ENCODE measurements around the gene VSIG8.
"Not testable (repeated sequence)": the region's sequence is repeated elsewhere in the genome, so short reads cannot be mapped to it uniquely, and the experiment has no call there.

VSIG8 gene, protein sequence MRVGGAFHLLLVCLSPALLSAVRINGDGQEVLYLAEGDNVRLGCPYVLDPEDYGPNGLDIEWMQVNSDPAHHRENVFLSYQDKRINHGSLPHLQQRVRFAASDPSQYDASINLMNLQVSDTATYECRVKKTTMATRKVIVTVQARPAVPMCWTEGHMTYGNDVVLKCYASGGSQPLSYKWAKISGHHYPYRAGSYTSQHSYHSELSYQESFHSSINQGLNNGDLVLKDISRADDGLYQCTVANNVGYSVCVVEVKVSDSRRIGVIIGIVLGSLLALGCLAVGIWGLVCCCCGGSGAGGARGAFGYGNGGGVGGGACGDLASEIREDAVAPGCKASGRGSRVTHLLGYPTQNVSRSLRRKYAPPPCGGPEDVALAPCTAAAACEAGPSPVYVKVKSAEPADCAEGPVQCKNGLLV

DNA sequence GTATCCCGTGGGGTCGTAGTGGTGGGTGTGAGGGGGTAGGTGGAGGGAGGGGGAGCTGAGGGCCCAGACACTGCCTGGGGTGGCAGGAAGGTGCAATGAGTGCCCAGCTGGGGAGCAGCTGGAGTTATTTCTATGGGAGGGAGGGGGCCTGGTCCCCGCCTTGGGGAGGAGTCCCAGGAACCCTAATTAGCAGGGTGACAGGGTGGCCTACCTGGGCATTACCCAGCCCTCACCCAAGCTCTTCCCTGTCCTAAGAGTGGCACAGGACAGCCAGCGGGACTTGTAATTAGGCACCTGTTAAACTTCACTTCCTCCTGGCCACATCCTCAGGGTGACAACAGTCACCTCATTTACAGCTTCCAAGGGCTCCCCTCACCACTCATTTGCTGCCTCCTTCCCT lies at the start of gene VSIG8:
Gene VSIG8 (minus strand): TSS at position 101 of the 400 bp plus-strand sequence. CDS start 136 bp downstream, outside the sequence.
- Mint-ChIP-seq H3K27ac (no peak within 1 kb of the TSS), H3K9me3 (no peaks in the 10 kb centered on the region), H3K27me3 (peaks cover 15% of the 10 kb centered on the region in 2 donors), H3K4me3 (no peak within 1 kb of the TSS), H3K4me1 (peaks cover 0 to 2% of the 10 kb centered on the region in 2 donors), H3K36me3 (peaks cover 0 to 1% of the 10 kb centered on the region in 2 donors)
- ATAC-seq (replicated peaks) (no peak), DNase-seq (no peak)

DNA sequence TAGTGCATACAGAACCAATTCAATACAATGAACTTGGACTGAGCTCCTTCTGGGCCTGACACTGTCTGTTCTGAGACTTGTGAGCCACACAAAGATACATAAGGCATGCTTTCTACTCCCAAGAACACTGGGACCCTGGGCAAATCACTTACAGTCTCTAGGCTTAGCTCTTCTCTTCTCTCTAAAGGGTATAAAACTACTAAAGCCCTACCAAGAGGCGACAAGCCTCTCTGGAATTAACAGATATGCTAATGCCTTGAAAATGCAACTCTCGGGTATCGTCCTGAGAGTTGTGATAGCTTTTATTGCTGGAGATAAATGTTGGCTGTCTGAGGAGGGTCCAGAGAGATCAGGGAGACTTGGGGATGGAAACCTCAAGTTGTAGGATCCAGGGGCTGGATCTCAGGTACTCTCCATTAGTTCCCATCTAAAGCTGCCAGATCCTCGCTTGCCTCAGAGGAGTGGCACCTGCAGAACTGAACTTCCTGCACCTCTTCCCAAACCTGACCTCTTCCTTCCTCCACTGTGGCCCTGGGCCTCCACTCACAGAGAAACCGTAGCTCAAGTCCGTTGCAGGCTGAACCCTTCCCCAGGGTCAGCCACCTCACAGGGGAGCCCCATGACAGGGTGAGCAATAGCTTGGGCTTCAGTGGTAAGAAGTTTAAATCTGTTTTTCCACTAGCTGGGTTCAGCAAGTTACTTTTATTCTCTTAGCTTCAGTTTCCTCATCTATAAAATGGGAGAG lies 49.0 kb upstream of the VSIG8 start:
- Mint-ChIP-seq H3K27me3 (no peaks in the 10 kb centered on the region), H3K4me1 (peaks cover 40 to 57% of the 10 kb centered on the region in 2 donors), H3K27ac (peak overlapping the region; percentile 95), H3K36me3 (peaks cover 17 to 32% of the 10 kb centered on the region in 2 donors), H3K4me3 (no peak overlapping the region), H3K9me3 (no peaks in the 10 kb centered on the region)
- no peak for ATAC-seq (replicated peaks)
- DNase-seq, result no peak

DNA sequence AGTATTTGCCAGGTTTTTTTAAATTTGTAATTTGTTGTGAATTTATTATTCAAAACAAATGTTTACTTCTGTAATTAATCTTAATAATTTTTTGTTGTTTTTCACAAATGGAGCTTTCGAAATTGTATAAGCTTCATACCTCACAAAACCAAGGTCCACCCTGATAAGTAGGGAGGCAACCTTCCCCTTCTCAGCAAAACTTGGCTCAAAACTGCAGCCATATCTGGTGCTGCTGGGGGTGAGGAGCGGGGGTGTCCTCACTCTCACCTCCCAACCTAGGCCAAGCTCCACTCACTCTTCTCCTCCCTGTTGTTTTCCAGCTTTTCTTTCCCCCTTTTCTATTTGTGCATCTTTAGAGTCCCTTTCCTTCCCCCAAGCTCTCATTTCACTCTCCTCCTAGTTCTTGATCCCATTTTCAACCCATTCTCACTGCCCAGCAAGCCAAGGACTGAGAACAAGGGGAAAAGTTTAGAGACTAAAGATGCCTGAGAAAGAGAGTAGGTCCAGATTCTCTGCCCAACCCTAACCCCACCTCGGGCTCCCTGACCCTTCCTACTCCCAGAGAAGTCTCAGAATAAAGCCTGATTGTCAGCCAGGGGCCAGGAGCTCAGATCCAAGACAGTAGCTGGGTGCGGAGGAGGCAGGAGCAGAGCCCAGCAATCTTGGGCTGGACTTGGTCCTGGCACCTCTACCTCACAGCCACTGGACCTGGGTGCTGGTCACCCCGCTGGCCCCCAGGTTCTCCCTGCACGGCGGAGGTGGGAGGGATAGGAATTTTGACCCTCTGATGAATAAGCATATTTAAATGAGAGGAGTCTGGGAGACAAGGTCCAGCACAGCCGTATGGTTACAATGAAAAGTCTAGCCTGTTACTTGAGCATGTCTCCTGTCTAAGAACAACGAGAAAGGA lies 45.8 kb upstream of the VSIG8 start:
- Mint-ChIP-seq H3K4me1 (peaks cover 26 to 36% of the 10 kb centered on the region in 2 donors), H3K9me3 (peaks cover 0 to 2% of the 10 kb centered on the region in 2 donors), H3K36me3 (peaks cover 3 to 7% of the 10 kb centered on the region in 2 donors), H3K27me3 (no peaks in the 10 kb centered on the region), H3K4me3 (no peak overlapping the region), H3K27ac (peak overlapping the region; percentile 0)
- DNase-seq, result no peak
- ATAC-seq (replicated peaks), result no peak

DNA sequence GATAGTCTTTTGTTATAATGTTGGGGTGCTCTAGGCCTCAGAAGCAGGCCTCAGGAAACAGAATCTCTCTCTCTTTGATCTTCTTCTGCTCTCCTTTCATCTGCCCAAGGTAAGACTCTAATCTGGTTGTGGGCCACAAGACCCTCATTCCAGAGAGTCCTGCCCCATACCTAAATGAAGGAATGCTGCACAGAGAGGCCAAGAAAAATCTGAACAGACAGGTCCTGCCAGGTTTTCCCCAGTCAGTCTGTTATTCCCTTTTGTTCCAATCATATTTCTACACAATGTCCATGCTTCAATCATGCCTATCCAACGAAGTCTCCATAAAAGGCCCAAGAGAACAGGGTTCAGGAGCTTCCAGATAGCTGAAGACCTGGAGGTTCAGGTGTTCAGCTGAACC lies 44.5 kb upstream of the VSIG8 start:
- DNase-seq (no peak), ATAC-seq (replicated peaks) (no peak)
- H3K4me3 Mint-ChIP-seq, result no peak overlapping the region
- H3K27me3 Mint-ChIP-seq, result no peaks in the 10 kb centered on the region
- no peaks in the 10 kb centered on the region for H3K36me3 Mint-ChIP-seq
- H3K9me3 Mint-ChIP-seq, result peaks cover 0 to 2% of the 10 kb centered on the region in 2 donors
- H3K4me1 Mint-ChIP-seq, result peaks cover 20 to 22% of the 10 kb centered on the region in 2 donors
- no peak overlapping the region for H3K27ac Mint-ChIP-seq

DNA sequence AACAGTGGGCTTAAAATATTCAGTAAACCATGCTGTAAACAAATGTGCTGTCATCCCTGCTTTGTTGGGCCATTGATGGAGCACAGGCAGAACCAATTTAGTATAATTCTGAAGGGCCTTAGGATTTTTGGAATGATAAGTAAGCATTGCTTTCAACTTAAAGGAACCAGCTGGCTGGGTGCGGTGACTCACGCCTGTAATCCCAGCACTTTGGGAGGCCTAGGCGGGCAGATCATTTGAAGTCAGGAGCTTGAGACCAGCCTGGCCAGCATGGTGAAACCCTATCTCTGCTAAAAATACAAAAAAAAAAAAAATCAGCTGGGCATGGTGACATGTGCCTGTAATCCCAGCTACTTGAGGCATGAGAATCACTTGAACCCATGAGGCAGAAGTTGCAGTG lies 41.6 kb upstream of the VSIG8 start:
- not testable (repeated sequence) for H3K36me3 Mint-ChIP-seq; H3K27ac Mint-ChIP-seq; ATAC-seq (replicated peaks); H3K27me3 Mint-ChIP-seq; H3K4me3 Mint-ChIP-seq; H3K9me3 Mint-ChIP-seq; DNase-seq
- H3K4me1 Mint-ChIP-seq, result peaks cover 5 to 12% of the 10 kb centered on the region in 2 donors

DNA sequence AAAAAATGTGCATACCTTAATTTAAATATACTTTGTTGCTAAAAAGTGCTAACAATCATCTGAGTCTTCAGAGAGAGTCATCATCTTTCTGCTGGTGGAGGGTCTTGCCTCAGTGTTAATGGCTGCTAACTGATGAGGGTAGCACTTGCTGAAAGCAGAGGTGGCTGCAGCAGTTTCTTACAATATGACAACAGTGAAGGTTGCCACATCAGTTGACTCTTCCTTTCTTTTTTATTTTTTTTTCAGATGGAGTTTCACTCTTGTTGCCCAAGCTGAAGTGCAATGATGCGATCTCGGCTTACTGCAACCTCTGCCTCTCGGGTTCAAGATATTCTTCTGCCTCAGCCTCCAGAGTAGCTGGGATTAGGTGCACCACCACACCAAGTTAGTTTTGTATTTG lies 40.1 kb upstream of the VSIG8 start:
- DNase-seq (no peak), ATAC-seq (replicated peaks) (no peak)
- H3K27ac Mint-ChIP-seq, result no peak overlapping the region
- peaks cover 12 to 25% of the 10 kb centered on the region in 2 donors for H3K4me1 Mint-ChIP-seq
- no peak overlapping the region for H3K4me3 Mint-ChIP-seq
- H3K36me3 Mint-ChIP-seq, result peaks cover 0 to 3% of the 10 kb centered on the region in 2 donors
- H3K27me3 Mint-ChIP-seq, result peaks cover 5 to 7% of the 10 kb centered on the region in 2 donors
- H3K9me3 Mint-ChIP-seq, result peaks cover 0 to 2% of the 10 kb centered on the region in 2 donors

DNA sequence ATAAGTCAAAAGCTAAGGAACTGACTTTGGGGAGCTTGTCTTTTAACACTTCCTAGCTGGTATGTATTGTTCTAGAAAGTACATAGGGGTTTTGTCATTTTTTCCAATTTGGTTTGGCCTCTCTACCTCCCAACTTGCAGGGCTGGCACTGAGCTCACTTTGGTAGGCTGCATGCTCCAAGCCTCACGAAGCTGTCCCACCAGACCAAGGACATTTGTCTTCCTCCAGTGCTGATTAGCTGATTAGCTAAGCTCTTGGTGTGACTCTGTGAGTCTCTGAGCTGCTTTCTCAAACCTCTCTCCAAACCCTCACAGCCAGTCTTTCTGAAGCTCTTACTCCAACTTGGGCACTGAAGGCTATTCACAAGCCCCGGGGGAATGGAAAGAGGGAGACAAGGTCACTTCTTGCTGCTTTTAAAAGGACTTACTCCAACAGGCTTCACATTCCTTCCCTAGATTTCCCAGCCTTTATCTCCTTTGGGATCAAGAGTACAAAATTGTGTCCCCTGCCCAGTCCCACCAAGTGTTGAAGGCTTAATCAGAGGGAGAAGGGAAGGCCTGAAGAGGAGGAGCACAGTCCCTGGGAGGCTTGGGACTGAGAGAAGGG lies 38.4 kb upstream of the VSIG8 start:
- H3K9me3 Mint-ChIP-seq, result peaks cover 0 to 2% of the 10 kb centered on the region in 2 donors
- no peak overlapping the region for H3K4me3 Mint-ChIP-seq
- H3K4me1 Mint-ChIP-seq, result peaks cover 12 to 25% of the 10 kb centered on the region in 2 donors
- no peak overlapping the region for H3K27ac Mint-ChIP-seq
- no peak for ATAC-seq (replicated peaks)
- peaks cover 0 to 3% of the 10 kb centered on the region in 2 donors for H3K36me3 Mint-ChIP-seq
- H3K27me3 Mint-ChIP-seq, result peaks cover 5 to 13% of the 10 kb centered on the region in 2 donors
- DNase-seq, result no peak

DNA sequence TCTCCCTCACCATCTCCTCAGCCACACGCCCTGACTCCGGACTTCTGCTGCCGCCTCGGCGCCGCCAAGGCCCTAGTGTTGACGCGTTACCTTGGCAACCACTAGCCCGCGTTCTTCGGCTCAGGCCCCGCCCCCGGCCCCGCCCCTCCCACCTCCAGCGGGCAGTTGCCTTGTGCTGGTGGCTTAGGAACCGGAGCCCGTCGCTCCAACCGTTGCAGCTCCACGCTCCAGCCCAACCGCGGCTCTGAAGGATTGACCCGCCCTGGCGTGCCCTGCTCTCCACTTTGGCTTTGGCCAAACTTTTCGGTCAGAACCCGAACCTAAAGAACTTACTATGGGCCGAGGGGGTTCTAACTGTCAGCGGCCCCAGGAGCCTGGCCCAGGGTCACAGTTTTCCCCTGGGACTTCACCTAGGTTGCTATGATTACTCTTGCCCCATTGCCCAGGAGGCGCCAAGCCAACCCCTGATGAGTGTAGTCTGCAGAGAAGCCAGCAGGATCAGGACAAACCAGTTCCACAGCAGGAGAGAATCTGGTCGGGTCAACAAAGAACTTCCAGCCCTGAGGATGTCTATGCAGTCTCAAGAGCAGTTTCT lies 37.7 kb upstream of the VSIG8 start, which contains the start of gene CFAP45:
Gene CFAP45 (minus strand): TSS at position 80 of the 595 bp plus-strand sequence. CDS start 67 bp downstream, at position 13.
- ATAC-seq (replicated peaks) (peak; percentile 50 to 58), DNase-seq (no peak)
- Mint-ChIP-seq H3K4me3 (no peak within 1 kb of the TSS), H3K27ac (peak within 1 kb of the TSS; percentile 73), H3K27me3 (peaks cover 5 to 13% of the 10 kb centered on the region in 2 donors), H3K9me3 (peaks cover 0 to 2% of the 10 kb centered on the region in 2 donors), H3K4me1 (peaks cover 12 to 25% of the 10 kb centered on the region in 2 donors), H3K36me3 (peaks cover 0 to 3% of the 10 kb centered on the region in 2 donors)

DNA sequence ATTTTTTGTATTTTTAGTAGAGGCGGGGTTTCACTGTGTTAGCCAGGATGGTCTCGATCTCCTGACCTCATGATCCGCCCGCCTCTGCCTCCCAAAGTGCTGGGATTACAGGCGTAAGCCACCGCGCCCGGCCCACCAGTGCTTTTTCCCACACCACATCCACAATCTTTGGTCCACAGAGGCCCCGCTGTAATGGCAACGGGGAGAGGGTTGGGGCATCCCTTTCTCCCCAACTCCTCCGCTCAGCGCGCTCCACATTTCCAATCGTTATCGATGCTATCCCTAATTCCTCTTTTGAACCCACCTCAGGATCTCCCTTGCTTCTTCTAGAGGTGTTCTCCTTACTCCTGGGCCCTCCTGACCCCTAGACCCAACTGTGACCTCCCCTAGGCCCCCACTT lies 37.2 kb upstream of the VSIG8 start:
- ATAC-seq (replicated peaks); H3K36me3 Mint-ChIP-seq; H3K4me3 Mint-ChIP-seq; H3K9me3 Mint-ChIP-seq; DNase-seq: not testable (repeated sequence)
- Mint-ChIP-seq H3K27me3 (peaks cover 5 to 13% of the 10 kb centered on the region in 2 donors), H3K4me1 (peaks cover 12 to 25% of the 10 kb centered on the region in 2 donors), H3K27ac (peak overlapping the region; percentile 73)

DNA sequence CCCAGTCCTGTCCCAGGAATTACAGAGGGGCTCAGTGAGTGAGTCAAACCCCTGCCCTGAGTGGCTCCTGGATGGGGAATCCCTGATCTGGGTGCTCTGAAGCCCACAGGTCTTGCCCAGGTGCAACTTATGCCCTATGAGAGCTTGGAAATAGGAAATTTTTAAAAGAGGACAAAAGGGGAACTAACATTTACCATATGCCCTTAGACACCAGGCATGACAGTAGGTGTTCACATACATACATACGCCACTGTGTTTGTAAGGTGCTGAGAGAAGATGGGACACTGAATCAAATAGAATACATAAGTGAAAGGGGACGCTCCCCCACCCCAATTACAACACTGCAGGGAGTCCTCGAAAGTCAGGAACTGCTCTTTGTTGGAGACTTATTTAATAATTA lies 36.1 kb upstream of the VSIG8 start:
- DNase-seq, result no peak
- H3K27ac Mint-ChIP-seq, result peak overlapping the region; percentile 6
- H3K36me3 Mint-ChIP-seq, result peaks cover 0 to 3% of the 10 kb centered on the region in 2 donors
- peaks cover 5 to 13% of the 10 kb centered on the region in 2 donors for H3K27me3 Mint-ChIP-seq
- H3K4me1 Mint-ChIP-seq, result peaks cover 12 to 25% of the 10 kb centered on the region in 2 donors
- peak; percentile 80 to 81 for ATAC-seq (replicated peaks)
- no peak overlapping the region for H3K4me3 Mint-ChIP-seq
- H3K9me3 Mint-ChIP-seq, result peaks cover 0 to 2% of the 10 kb centered on the region in 2 donors

DNA sequence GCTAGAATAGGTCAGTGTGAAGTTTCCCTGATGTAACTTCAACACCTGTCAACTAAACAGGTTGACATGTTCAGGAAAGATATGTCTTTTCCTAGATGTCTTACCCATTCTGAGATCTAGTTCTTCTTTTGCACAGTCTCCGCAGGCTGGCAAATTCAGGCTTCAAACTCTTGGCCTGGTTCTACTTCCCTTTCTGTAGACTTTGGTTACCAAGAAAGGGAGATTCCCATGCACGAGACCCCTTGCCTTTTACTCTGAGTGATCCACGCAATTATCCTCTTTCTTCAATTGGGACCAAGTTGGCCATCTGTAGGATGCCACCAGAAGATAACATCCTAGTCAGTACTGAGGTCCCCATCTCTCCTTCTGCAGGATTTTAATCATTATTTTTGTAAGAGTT lies 35.5 kb upstream of the VSIG8 start:
- DNase-seq (no peak), ATAC-seq (replicated peaks) (peak; percentile 56 to 60)
- H3K4me3 Mint-ChIP-seq, result no peak overlapping the region
- no peak overlapping the region for H3K27ac Mint-ChIP-seq
- no peaks in the 10 kb centered on the region for H3K9me3 Mint-ChIP-seq
- peaks cover 5 to 13% of the 10 kb centered on the region in 2 donors for H3K27me3 Mint-ChIP-seq
- peaks cover 12 to 25% of the 10 kb centered on the region in 2 donors for H3K4me1 Mint-ChIP-seq
- peaks cover 0 to 3% of the 10 kb centered on the region in 2 donors for H3K36me3 Mint-ChIP-seq

DNA sequence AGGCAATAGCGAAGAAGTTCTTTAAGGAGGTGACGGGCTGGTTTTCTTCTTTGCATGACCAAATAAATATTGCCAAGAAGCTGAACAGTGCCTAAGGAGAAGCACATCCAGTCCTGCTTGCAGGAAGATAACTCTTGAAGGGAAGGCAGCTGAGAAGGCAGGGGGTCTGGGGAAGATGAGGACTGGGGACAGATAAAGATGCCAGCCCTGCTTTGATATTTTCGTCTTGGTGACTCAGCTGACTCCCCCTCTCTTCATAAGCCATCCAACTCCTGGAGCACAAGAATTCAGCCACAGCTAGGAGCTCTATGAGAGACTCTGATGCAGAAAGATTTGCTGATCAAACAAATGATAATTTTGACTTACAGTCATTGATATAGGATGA lies 34.1 kb upstream of the VSIG8 start:
- Mint-ChIP-seq H3K27ac (no peak overlapping the region), H3K27me3 (peaks cover 5 to 13% of the 10 kb centered on the region in 2 donors), H3K4me1 (peaks cover 14 to 29% of the 10 kb centered on the region in 2 donors), H3K4me3 (no peak overlapping the region), H3K36me3 (peaks cover 0 to 3% of the 10 kb centered on the region in 2 donors), H3K9me3 (no peaks in the 10 kb centered on the region)
- no peak for ATAC-seq (replicated peaks)
- DNase-seq, result no peak

All from stimulated activated naive B cell treated with anti-CD40 and anti-IgM and Interleukin-4, amounts not matched to agents 10 μg/mL and 1 μg/mL and 100 μg/mL, for 72 hours (primary cell).